ENCODE measurements around the gene TMEM38B.
"Not testable (repeated sequence)": the region's sequence is repeated elsewhere in the genome, so short reads cannot be mapped to it uniquely, and the experiment has no call there.

Gene TMEM38B

GRCh38 chr9:105681724-105682123, 12.6 kb upstream of the TMEM38B start:
- no peak for DNase-seq (ENCODE audit: low spot score)

- DNase-seq (ENCODE audit: low spot score), result no peak
These were observed 10.6 kb upstream of the TMEM38B start for GRCh38 chr9:105683688-105684275.

GRCh38 chr9:105686936-105687335, 7.4 kb upstream of the TMEM38B start:
- no peak for DNase-seq (ENCODE audit: low spot score)

- DNase-seq (ENCODE audit: low spot score), result no peak
These were observed 3.6 kb upstream of the TMEM38B start for GRCh38 chr9:105690742-105691141.

GRCh38 chr9:105693435-105694189, 729 bp upstream of the TMEM38B start:
- DNase-seq (ENCODE audit: low spot score), result no peak

GRCh38 chr9:105694848-105695581, 674 bp downstream of the TMEM38B start:
- DNase-seq (ENCODE audit: low spot score), result peak; percentile 55

- DNase-seq (ENCODE audit: low spot score), result no peak
These were observed 2.0 kb downstream of the TMEM38B start for GRCh38 chr9:105696219-105696793.

DNA sequence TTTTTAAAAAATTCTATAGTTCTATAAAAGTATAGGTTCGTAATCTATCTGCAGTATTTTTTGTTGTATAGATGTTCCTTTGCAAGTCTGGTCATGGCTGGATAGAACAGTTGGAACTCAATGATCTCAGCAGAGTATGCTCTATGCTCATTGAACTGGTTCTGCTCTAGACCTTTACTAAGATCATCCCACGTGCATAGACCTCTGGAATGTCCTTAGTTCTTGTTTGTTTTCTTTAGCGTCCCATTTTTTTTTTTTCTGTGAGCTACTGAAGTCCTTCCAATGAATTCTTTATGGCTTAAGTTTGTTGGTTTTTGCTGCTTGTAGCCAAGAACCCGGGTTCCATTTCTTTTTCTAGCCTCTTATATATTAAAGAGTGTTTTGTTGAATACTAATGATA, 3.5 kb downstream of the TMEM38B start:
- no peak for DNase-seq (ENCODE audit: low spot score)

GRCh38 chr9:105698348-105698870, 4.1 kb downstream of the TMEM38B start:
- DNase-seq (ENCODE audit: low spot score), result no peak

GRCh38 chr9:105700668-105701067, 6.3 kb downstream of the TMEM38B start:
- DNase-seq (ENCODE audit: low spot score), result no peak

DNA sequence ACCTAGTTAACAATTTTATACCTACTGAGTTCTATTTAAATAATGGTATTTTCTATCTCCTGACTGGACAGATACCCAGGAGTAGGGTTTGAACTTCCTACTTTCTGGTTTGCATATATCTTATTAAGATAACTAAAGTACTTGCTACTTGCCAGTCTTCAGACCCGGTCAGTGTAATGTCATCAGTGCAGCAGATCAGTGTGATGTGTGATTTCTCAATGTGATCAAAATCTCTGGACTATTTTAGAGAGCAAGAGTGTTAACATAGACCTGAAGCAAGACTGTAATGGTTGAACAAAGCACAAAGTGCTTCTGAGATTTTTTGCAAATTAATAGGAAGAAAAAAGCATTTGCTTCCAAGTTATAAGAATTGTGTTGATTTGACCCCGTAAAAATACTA, 6.8 kb downstream of the TMEM38B start:
- DNase-seq (ENCODE audit: low spot score), result no peak

GRCh38 chr9:105702207-105702606, 7.9 kb downstream of the TMEM38B start:
- DNase-seq (ENCODE audit: low spot score), result no peak

GRCh38 chr9:105703638-105704037, 9.3 kb downstream of the TMEM38B start:
- not testable (repeated sequence) for DNase-seq (ENCODE audit: low spot score)

GRCh38 chr9:105706156-105706555, 11.8 kb downstream of the TMEM38B start:
- DNase-seq (ENCODE audit: low spot score), result no peak

DNA sequence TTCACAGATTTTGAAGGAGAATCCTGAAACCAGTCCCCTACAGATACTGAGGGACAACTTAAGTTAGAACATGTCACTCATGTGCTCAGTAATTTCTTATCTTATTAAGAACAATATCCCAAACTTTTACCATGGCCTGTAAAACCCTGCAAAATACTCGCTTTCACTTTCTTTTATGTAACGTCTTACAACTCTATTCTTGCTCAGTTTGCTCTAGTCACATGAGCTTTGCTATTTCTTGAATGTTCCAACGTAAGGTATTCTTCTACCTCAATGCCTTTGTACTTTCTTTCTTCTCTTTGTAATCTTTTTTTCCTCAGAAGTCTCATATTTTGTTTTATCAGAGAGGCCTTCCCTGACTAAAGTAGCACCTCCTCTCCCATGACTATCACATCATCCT, 14.1 kb downstream of the TMEM38B start:
- DNase-seq (ENCODE audit: low spot score), result no peak

- DNase-seq (ENCODE audit: low spot score), result no peak
These were observed 16.3 kb downstream of the TMEM38B start for GRCh38 chr9:105710638-105711037.

- no peak for DNase-seq (ENCODE audit: low spot score)
These were observed 17.5 kb downstream of the TMEM38B start for GRCh38 chr9:105711867-105712266.

DNA sequence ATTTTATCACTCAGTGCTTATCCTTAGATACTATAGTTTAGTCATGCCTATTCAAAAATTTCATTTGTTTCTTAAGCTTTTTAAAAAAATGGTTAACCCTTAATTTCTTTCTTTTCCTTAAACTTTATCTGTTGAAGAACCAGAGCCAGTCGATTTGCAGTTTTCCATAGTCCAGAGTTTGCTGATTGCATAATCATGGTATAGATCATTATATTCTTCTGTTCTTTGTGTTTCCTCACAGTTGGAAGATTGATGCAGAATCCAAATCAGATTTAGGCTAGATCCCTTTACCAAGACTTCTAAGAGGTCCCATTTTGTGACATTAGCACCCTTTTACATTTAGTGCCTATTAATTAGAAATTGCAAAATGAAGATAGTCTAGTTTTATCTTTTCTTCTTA, 18.0 kb downstream of the TMEM38B start:
- no peak for DNase-seq (ENCODE audit: low spot score)

DNA sequence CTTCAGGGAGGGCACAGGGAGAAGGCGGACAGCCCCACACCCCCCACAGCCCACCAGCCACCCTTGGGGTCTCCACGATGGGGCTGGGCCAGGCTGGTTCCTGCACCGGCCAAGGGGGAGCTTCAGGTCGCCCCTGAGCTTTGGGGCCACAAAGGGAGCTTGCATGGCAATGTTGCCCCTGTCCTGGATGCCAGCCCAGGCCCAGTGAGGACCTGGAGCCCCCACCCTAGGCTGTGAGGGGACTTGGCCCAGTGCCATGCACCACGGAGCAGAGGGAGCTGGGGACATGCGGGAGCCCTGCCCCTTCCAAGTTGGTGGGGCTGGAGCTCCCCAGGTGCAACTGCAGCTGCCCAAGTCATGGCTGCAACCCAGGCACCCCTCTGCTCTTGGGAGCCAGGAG, 18.4 kb downstream of the TMEM38B start:
- DNase-seq (ENCODE audit: low spot score), result no peak

DNA sequence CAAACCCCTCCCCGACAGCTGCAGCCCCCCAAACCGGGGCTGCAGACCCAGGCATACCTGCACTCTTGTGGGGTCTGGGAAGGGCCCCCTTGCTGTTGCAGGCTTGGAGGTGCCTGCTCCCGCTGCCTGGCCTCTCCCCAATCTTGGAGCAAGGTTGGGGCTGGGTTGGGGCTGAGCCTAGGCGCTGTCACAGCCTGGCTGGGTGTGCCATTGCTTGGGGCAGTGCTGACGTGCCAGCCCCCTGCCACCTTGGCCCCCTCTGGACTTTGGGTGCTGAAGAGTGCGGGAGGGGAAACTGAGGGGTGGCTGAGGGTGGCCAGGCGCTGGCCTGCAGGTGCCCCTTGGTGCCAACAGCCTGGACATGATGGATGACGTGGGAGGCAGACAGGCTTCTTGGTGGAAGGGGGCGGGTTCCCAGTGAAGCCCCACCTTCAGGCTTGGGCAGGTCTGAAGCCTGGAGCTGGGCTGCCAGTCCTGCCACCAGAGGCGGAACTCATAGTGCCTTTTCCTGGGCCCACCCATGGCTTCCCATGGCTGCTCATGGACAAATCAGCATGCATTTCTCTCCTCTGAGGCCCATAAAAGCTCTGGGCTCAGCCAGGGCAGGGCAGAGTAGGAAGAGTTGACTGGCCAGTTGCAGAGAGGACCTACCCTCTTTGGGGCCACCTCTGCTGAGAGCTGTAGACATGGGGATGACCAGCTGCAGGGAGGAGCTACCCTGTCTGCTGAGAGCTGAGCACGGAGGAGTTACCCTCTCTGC, 19.1 kb downstream of the TMEM38B start:
- DNase-seq (ENCODE audit: low spot score), result no peak

- DNase-seq (ENCODE audit: low spot score), result no peak
These were observed 19.6 kb downstream of the TMEM38B start for GRCh38 chr9:105714020-105714331.

DNA sequence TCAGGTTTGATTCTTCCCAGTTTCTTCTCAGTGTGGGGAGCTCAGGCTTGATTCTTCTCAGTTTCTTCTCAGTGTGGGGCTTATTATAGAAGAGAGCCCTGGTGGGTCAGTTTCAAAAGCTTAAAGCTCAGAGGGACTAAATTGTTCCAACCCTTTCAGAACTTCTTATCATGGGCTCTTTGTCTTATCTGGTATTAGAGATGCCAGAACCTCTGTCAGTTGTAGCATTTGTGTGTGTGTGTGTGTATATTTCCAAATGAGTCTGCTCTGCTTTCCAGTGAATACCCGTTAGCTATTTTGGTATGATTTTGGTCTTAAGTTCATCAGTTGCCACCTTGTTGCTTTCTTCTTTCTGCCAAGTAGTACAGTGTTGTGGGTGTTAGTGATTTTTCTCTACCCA, 21.8 kb downstream of the TMEM38B start:
- no peak for DNase-seq (ENCODE audit: low spot score)

All from activated CD4-positive, alpha-beta T cell treated with anti-CD3 and anti-CD28 coated beads, Interleukin-2, Interleukin-4, amounts not matched to agents 100 ng/mL and 50 ng/mL, durations not matched to agents 16 hours and 8 hours (primary cell).